ENCODE data around the gene TSPEAR. TPM values are rescaled to one million over a fixed set of nuclear protein-coding genes. Genes with fewer than 3 reads are reported as not detected.

Gene TSPEAR
- total RNA-seq, 1 experiment from 2014 or later: 2.1 TPM

DNA sequence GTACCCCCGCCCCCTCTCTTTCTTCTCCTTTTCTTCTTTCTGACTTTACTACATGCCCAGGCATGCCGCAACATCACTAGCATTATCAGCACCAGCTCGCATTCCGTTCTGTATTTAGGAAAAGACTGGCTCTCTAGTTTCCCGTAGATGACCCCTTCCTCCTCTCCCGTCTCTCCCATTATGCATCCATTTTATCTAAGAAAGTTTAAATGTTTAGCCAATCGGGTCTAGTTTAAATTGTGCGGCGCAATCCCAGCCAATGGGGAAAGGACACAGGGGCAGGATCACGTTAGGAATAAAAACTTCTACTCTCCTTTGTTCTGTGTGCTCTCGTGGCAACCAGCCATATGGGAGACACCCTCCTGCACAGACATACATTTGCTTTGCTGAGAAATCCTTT is 113.3 kb downstream of the TSPEAR start (continued):
- TF ChIP-seq, protein P1, sequence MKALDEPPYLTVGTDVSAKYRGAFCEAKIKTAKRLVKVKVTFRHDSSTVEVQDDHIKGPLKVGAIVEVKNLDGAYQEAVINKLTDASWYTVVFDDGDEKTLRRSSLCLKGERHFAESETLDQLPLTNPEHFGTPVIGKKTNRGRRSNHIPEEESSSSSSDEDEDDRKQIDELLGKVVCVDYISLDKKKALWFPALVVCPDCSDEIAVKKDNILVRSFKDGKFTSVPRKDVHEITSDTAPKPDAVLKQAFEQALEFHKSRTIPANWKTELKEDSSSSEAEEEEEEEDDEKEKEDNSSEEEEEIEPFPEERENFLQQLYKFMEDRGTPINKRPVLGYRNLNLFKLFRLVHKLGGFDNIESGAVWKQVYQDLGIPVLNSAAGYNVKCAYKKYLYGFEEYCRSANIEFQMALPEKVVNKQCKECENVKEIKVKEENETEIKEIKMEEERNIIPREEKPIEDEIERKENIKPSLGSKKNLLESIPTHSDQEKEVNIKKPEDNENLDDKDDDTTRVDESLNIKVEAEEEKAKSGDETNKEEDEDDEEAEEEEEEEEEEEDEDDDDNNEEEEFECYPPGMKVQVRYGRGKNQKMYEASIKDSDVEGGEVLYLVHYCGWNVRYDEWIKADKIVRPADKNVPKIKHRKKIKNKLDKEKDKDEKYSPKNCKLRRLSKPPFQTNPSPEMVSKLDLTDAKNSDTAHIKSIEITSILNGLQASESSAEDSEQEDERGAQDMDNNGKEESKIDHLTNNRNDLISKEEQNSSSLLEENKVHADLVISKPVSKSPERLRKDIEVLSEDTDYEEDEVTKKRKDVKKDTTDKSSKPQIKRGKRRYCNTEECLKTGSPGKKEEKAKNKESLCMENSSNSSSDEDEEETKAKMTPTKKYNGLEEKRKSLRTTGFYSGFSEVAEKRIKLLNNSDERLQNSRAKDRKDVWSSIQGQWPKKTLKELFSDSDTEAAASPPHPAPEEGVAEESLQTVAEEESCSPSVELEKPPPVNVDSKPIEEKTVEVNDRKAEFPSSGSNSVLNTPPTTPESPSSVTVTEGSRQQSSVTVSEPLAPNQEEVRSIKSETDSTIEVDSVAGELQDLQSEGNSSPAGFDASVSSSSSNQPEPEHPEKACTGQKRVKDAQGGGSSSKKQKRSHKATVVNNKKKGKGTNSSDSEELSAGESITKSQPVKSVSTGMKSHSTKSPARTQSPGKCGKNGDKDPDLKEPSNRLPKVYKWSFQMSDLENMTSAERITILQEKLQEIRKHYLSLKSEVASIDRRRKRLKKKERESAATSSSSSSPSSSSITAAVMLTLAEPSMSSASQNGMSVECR (CRISPR knock-in tag; IDR thresholded peaks at IDR 0.05; ENCODE audit: borderline replicate concordance): no peak
- TF ChIP-seq, protein P2, sequence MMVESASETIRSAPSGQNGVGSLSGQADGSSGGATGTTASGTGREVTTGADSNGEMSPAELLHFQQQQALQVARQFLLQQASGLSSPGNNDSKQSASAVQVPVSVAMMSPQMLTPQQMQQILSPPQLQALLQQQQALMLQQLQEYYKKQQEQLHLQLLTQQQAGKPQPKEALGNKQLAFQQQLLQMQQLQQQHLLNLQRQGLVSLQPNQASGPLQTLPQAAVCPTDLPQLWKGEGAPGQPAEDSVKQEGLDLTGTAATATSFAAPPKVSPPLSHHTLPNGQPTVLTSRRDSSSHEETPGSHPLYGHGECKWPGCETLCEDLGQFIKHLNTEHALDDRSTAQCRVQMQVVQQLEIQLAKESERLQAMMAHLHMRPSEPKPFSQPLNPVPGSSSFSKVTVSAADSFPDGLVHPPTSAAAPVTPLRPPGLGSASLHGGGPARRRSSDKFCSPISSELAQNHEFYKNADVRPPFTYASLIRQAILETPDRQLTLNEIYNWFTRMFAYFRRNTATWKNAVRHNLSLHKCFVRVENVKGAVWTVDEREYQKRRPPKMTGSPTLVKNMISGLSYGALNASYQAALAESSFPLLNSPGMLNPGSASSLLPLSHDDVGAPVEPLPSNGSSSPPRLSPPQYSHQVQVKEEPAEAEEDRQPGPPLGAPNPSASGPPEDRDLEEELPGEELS (CRISPR knock-in tag; IDR thresholded peaks at IDR 0.05): no peak
- TF ChIP-seq, protein P3, sequence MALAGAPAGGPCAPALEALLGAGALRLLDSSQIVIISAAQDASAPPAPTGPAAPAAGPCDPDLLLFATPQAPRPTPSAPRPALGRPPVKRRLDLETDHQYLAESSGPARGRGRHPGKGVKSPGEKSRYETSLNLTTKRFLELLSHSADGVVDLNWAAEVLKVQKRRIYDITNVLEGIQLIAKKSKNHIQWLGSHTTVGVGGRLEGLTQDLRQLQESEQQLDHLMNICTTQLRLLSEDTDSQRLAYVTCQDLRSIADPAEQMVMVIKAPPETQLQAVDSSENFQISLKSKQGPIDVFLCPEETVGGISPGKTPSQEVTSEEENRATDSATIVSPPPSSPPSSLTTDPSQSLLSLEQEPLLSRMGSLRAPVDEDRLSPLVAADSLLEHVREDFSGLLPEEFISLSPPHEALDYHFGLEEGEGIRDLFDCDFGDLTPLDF (CRISPR knock-in tag; IDR thresholded peaks at IDR 0.05): no peak
- TF ChIP-seq GABPB1 (CRISPR knock-in tag; IDR thresholded peaks at IDR 0.05): no peak
- TF ChIP-seq TEAD1 (CRISPR knock-in tag; IDR thresholded peaks at IDR 0.05): no peak
- TF ChIP-seq, protein P4, sequence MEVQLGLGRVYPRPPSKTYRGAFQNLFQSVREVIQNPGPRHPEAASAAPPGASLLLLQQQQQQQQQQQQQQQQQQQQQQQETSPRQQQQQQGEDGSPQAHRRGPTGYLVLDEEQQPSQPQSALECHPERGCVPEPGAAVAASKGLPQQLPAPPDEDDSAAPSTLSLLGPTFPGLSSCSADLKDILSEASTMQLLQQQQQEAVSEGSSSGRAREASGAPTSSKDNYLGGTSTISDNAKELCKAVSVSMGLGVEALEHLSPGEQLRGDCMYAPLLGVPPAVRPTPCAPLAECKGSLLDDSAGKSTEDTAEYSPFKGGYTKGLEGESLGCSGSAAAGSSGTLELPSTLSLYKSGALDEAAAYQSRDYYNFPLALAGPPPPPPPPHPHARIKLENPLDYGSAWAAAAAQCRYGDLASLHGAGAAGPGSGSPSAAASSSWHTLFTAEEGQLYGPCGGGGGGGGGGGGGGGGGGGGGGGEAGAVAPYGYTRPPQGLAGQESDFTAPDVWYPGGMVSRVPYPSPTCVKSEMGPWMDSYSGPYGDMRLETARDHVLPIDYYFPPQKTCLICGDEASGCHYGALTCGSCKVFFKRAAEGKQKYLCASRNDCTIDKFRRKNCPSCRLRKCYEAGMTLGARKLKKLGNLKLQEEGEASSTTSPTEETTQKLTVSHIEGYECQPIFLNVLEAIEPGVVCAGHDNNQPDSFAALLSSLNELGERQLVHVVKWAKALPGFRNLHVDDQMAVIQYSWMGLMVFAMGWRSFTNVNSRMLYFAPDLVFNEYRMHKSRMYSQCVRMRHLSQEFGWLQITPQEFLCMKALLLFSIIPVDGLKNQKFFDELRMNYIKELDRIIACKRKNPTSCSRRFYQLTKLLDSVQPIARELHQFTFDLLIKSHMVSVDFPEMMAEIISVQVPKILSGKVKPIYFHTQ (CRISPR knock-in tag; IDR thresholded peaks at IDR 0.05): no peak
- no peak for TF ChIP-seq EMX1 (CRISPR knock-in tag; IDR thresholded peaks at IDR 0.05)
- no peak for TF ChIP-seq FOXK1 (CRISPR knock-in tag; IDR thresholded peaks at IDR 0.05)
- TF ChIP-seq NR1H2 (CRISPR knock-in tag; IDR thresholded peaks at IDR 0.05): no peak

DNA sequence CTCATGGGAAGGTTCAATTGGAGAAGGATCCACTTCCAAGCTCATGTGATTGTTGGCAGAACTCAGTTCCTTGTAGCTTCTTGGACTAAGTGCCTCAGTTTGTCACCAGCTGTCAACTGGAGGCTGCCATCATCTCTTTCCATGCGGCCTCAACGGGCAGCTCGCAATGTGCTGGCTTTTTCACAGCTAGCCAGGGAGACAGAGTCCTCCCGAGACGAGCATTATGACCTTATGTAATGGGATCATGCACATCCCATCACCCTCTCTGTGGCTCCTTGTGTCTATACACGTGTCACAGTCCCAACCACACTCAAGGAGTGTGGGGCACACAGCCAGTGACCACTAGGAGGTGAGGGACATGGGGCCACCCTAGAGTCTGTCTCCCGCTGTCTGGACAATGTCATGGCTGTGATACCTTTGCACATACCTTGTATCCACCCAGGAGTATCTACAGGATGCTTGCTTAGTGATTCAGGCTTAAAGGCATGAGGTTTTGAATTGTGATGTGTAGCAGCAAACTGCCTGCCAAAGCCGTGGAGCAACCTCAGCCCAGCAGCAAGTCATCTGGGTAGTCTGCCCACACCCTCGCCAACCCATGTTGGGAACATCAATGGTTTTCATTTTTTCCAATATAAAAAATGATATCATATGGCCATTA is 115.2 kb downstream of the TSPEAR start:
- ChIA-PET POLR2A (no interaction called here), CTCF (interaction anchor here (1.4 kb wide), 1 partner anchor 108 kb away, joined by 3 read pairs; no protein-coding TSS in a partner anchor)
- no peak for ATAC-seq
- Mint-ChIP-seq H3K9me3 (no peaks in the 10 kb centered on the region), H3K27me3 (ENCODE audit: low read depth) (no peaks in the 10 kb centered on the region; the same call in 1 of the 2 replicates), H3K4me3 (no peak overlapping the region), H3K4me1 (peaks cover 52% of the 10 kb centered on the region), H3K36me3 (no peaks in the 10 kb centered on the region), H3K27ac (no peak overlapping the region)
- no peak for TF ChIP-seq ZNF317 (CRISPR knock-in tag; IDR thresholded peaks at IDR 0.05; ENCODE audit: borderline replicate concordance, low read depth)
- TF ChIP-seq, protein P5, sequence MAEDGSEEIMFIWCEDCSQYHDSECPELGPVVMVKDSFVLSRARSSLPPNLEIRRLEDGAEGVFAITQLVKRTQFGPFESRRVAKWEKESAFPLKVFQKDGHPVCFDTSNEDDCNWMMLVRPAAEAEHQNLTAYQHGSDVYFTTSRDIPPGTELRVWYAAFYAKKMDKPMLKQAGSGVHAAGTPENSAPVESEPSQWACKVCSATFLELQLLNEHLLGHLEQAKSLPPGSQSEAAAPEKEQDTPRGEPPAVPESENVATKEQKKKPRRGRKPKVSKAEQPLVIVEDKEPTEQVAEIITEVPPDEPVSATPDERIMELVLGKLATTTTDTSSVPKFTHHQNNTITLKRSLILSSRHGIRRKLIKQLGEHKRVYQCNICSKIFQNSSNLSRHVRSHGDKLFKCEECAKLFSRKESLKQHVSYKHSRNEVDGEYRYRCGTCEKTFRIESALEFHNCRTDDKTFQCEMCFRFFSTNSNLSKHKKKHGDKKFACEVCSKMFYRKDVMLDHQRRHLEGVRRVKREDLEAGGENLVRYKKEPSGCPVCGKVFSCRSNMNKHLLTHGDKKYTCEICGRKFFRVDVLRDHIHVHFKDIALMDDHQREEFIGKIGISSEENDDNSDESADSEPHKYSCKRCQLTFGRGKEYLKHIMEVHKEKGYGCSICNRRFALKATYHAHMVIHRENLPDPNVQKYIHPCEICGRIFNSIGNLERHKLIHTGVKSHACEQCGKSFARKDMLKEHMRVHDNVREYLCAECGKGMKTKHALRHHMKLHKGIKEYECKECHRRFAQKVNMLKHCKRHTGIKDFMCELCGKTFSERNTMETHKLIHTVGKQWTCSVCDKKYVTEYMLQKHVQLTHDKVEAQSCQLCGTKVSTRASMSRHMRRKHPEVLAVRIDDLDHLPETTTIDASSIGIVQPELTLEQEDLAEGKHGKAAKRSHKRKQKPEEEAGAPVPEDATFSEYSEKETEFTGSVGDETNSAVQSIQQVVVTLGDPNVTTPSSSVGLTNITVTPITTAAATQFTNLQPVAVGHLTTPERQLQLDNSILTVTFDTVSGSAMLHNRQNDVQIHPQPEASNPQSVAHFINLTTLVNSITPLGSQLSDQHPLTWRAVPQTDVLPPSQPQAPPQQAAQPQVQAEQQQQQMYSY (CRISPR knock-in tag; IDR thresholded peaks at IDR 0.05): no peak
- TF ChIP-seq CREM (CRISPR knock-in tag; IDR thresholded peaks at IDR 0.05): no peak
- DNase-seq (ENCODE audit: low spot score): no peak
